Stimulated activated naive CD4-positive, alpha-beta T cell (primary cell): ENCODE data around the gene E2F8.

ENCODE experiments used
- DNase-seq, 6 experiments: peaks; one replicate each; lab custom pipeline; 2025; lab: John Stamatoyannopoulos, UW

E2F8 gene

GRCh38 chr11:19220903-19221724 is 19.6 kb downstream of the E2F8 start:
- DNase-seq, result no peak

GRCh38 chr11:19218786-19219460 is 21.8 kb downstream of the E2F8 start:
- DNase-seq, result no peak

- no peak for DNase-seq
These were observed 22.5 kb downstream of the E2F8 start for GRCh38 chr11:19218216-19218615.

GRCh38 chr11:19216709-19217374 is 23.9 kb downstream of the E2F8 start:
- DNase-seq, result no peak

- no peak for DNase-seq
These were observed 24.7 kb downstream of the E2F8 start for GRCh38 chr11:19216021-19216420.

GRCh38 chr11:19209617-19210370 is 31.0 kb downstream of the E2F8 start:
- no peak for DNase-seq

- no peak for DNase-seq
These were observed 31.7 kb downstream of the E2F8 start for GRCh38 chr11:19208959-19209546.

- no peak for DNase-seq
These were observed 32.6 kb downstream of the E2F8 start for GRCh38 chr11:19208181-19208580.

- DNase-seq, result no peak
These were observed 35.9 kb downstream of the E2F8 start for GRCh38 chr11:19204836-19205235.

GRCh38 chr11:19201737-19202605 is 38.8 kb downstream of the E2F8 start, which contains the start of gene CSRP3:
Gene CSRP3 (minus strand): TSS chr11:19201983. CDS start chr11:19192448, 9,535 bp downstream.
- no peak for DNase-seq

- no peak for DNase-seq
These were observed 40.1 kb downstream of the E2F8 start for GRCh38 chr11:19200410-19201201.

- no peak for DNase-seq
These were observed 41.0 kb downstream of the E2F8 start for GRCh38 chr11:19199771-19200170.

GRCh38 chr11:19199048-19199447 is 41.7 kb downstream of the E2F8 start:
- no peak for DNase-seq

- no peak for DNase-seq
These were observed 44.3 kb downstream of the E2F8 start for GRCh38 chr11:19196432-19196831.

- DNase-seq, result no peak
These were observed 46.0 kb downstream of the E2F8 start for GRCh38 chr11:19194620-19195308.

- DNase-seq, result no peak
These were observed 46.8 kb downstream of the E2F8 start for GRCh38 chr11:19193916-19194315.

GRCh38 chr11:19191530-19192169 is 49.1 kb downstream of the E2F8 start:
- DNase-seq, result no peak

GRCh38 chr11:19187833-19188258 is 52.9 kb downstream of the E2F8 start:
- DNase-seq, result no peak
